ENCODE results near the gene MAGEL2.

The MAGEL2 gene

DNA sequence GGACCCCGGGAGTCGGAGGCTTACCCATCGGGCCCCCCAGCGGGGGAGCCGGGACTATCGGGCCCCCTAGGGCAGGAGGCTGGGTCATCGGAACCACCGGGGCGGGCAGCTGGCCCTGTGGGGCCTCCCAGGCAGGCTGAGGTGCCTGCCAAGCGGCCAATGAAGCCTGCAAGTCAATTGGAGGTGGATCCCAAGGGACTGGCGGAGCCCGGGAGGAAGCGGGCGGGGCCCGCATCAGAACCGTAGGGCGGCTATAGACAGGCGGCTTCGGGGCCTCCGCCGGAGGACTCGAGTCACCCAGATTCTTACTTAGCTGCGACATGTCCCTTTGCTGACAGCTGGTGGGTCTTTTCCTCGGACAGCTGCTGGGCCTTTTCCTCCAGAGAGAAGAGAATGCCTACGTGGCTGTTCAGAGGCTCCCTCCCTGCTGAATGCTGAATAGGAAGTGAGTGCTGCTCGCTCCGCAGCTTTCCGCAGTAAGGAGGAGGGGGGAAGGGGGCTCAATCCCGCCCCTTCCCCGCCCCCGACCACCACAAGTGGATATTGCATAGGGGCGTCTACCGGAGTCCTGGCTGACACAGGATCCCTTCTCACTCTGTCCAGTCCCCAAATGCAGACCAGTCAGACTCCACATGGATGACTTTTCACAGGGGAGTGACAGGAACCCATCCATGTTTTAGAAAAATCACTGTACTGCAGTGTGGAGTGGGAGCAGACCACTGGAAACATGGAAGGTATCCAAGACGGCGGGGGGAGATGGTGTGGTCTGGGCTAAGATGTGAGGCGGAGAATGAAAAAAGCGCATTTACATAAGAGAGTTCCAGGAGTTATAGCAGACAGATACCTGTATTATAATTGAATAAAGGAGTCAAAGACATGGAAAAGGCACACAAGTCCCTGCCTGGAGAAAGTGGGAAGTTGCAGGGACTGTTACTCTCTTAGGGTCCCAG lies at the start of gene MAGEL2:
TSS of gene MAGEL2 (minus strand) at position 447 of the 950 bp plus-strand sequence. CDS start at position 322, 125 bp downstream.
- no peak for DNase-seq

DNA sequence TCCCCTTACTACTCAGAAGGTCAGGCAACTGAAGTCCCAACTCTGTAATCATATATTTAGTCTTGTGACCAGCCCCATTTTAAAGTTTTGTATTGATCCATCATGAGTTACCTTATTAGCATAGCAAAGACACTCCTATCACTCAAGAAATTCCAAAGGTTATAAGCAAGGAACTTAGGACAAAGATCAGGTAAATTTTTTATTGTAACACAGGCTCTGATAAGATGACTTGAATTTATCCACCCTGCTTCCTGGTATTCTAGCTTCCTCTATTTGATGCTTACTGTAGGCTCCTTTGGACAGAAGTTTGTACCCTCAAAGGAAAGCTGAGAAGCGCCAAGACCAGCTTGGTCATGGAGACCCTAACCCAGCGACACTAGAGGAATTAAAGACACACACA lies 47.6 kb upstream of the MAGEL2 start:
- DNase-seq, result no peak

DNA sequence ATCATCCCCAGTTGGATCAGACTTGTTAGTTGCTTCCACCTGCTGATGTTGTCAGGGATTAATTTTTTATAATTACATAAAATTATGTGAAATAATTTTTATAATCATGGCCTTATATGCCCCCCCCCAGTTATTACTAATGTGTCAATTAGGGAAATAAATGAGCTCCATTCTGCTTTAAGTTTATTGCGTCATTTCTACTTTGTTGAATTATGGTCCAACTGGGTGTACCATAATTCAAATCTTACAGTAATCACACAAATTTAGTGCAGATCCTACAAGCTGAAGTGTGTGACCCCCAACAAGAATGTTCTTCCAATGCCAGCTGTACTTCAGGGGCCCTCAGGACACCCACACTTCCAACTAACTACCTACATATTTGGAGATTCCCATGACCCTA lies 46.9 kb upstream of the MAGEL2 start:
- no peak for DNase-seq

DNA sequence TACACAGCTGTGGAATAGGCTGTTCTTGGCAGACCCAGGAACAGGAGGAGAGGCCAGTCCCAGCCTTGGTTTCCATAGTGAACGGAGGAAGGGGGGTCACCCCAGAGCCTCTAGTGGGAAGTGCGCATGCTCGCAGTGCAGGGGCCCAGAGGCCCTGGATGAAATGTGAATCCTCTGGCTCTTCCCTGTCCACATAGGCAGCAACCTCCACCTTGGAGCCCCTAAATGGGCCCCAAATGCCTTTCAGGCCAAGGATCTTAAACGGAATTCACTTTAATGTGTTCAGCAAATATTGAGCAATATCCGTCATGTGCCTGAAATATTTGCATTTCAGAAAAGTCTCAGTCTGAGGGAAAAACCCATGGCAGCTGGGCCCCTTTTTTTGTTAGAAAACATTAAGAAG lies 42.8 kb upstream of the MAGEL2 start:
- DNase-seq, result no peak

DNA sequence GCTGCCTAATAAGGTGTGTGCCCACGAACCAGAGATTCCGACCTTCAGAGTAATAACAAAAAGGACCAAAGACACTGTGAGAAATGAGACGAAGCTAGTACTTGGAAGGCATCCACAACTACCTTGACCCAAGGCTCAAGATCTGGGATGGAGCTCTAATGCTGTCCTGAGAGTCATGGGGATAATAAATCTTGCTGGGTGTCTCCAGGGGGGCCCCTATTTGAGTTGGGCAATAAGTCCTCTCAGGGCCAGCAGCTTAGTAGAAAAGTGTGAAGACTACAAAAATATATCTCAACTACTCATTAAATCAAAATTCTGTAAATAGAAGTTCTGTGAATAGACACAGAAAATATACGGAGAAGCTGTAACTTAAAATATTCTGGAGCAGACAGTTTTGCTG lies 42.3 kb upstream of the MAGEL2 start:
- no peak for DNase-seq

DNA sequence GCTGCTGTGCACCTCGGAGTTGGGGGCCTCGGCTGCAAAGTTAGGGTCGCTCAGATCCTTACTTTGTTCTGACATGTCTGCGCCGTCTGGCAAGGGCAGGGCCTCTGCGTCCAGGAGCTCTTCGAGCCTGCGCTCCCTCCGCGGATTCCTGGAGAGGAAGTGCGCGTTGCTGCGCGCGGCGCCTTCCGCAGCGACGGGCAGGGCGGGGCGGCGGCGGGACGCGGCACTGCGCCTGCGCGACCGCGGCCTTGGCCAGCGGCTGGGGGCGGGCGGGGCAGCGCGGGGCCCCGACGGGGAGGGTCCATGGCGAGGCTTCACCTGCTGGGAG lies 39.4 kb upstream of the MAGEL2 start, which contains the start of gene NDN:
TSS of gene NDN (minus strand) at position 163 of the 328 bp plus-strand sequence. CDS start at position 75, 88 bp downstream.
- DNase-seq, result no peak

DNA sequence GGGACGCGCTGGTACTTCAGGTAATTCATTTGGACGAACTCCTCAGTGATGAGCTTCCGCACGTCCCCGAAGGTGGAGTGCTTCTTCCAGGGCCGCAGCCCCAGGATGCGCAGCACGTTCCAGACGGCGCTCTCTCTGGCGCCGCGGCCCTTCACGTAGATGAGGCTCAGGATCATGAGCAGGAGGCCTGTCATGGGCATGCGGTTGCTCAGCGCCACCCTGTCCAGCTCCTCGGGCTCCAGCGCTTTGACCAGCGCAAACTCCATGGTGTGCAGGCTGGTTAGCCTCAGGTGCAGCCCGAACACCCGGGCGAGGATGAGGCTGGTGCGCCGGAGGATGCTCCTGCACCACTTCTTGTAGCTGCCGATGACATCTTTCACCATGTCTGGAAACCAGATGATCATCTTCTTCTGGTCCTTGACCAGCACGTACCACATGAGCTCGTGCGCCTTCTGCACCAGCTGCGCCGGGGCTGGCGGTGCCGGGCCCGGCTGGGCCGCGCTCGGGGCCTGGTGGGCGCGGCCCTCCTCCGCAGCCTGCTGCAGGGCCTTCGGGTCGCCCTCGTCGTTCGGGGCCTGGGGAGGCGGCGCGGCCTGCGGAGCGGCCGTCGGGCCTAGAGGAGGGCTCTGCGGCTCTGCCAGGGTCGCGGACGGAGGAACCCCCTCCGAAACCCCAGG lies 38.9 kb upstream of the MAGEL2 start:
- DNase-seq, result no peak

DNA sequence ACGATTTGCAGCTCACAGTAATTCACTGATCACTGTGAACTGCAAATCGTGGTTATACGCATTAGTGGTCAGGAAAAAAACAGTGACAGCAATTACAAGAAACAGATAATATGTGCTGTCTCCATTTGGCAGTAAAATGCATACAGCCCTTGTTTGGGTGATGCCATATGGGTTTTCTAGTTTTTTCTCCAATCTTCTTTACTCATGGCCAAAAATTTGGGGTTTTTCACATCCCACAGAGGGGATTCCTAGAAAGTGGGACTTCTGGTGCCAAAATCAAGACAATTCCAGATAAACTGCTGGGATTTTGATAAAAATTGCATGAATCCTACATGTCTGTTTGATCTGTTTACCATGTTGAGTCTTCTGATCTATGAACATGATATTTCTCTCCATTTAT lies 23.8 kb upstream of the MAGEL2 start:
- no peak for DNase-seq

DNA sequence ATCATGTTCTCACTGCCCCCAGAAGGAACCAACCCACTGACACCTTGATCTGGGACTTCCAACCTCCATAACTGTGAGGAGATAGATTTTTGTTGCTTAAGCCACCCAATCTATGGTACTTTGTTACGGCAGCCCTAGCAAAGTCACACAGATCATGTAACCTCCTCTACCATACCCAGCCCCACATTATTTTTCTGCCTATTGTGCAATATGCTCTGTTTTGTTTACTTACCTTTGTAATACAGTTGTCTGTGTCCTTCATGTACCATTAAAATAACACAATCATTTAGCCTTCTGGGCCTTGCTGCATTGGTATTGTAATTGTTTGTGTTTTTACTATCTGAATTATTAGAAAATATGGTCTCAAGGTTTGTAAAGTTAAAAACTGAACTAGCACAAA lies 23.3 kb upstream of the MAGEL2 start:
- DNase-seq, result no peak

DNA sequence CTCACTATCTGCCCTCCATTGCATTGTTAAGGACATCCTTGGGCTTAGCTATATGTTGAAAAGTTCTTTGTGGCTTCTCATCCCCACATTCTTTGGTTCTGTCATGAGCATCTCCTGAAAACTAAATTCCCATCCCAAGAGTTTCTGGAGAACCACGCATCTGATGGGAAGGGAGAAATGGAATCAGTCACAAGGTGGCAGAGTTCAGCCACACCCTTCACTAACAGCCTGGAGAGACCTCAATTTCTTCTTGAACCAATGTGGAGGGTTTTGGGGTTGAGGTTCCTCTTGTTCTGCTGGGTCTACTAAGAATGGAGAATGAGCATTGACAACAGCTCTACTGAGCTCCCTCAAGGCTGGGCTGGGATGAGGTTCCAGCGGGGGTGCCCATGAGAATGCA lies 15.6 kb upstream of the MAGEL2 start:
- DNase-seq, result no peak

DNA sequence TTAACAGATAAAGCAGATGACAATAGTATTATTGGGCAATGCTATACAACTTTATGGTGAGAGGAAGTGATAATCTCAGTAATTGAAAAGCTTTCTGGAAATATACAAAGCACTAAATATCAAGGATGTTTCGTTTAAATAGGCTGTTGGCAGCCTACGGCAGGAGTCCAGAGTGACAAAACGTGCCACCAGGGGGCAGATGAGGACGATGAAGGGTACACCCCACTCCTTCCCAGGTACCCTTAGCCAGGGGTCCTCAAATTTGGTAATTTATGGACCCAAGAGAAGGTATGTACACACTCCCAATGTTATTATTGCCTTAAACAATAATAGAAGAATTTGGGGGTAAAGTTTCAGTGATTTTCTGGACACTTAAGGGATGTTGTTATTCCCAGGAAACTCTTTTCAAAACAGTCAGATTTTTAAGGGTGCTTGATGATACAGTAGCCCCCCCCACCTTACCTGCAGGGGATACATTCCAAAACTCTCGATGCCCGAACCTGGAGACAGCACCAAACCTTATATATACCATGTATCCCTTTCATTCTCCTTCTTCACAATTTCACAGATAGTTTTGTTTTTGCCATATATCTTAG lies 1.4 kb upstream of the MAGEL2 start:
- no peak for DNase-seq

DNA sequence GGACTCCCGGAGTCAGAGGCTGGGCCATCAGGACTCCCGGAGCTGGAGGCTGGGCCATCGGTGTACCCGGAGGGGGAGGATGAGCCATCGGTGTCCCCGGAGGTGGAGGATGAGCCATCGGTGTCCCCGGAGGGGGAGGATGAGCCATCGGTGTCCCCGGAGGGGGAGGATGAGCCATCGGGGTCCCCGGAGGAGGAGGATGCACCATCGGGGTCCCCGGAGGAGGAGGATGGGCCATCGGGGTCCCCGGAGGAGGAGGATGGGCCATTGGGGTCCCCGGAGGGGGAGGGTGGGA lies 719 bp downstream of the MAGEL2 start:
- no peak for DNase-seq

DNA sequence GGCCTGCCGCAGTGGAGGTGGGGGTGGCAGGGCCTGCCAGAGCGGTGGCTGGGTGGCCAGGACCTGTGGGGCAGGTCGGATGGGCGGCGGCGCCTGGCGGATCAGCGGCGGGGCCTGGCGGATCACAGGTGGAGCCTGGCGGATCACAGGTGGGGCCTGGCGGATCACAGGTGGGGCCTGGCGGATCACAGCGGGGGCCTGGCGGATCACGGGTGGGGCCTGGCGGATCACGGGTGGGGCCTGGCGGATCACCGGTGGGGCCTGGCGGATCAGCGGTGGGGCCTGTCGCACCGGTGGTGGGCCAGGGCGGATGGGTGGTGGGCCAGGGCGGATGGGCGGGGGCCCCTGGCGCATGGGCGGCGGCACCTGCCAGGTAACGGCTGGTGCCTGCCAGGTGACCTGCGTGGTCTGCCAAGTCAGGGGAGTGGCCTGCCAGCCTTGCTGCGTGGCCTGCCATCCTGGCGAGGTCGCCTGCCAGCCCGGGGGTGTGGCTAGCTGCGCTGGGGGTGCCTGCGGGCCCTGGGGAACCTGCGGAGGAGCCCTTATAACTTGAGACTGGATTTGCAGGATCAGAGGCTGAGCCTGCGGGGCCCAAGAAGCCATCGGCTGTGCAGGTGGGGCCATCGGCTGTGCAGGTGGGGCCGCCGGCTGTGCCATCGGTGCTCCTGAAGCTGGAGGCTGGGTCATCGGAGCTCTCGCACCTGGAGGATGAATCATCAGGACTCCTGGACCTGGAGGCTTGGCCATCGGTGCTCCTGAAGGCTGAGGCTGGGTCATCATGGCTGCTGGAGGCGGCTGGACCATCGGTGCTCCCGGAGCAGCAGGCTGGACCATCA lies 1.3 kb downstream of the MAGEL2 start:
- DNase-seq, result no peak

DNA sequence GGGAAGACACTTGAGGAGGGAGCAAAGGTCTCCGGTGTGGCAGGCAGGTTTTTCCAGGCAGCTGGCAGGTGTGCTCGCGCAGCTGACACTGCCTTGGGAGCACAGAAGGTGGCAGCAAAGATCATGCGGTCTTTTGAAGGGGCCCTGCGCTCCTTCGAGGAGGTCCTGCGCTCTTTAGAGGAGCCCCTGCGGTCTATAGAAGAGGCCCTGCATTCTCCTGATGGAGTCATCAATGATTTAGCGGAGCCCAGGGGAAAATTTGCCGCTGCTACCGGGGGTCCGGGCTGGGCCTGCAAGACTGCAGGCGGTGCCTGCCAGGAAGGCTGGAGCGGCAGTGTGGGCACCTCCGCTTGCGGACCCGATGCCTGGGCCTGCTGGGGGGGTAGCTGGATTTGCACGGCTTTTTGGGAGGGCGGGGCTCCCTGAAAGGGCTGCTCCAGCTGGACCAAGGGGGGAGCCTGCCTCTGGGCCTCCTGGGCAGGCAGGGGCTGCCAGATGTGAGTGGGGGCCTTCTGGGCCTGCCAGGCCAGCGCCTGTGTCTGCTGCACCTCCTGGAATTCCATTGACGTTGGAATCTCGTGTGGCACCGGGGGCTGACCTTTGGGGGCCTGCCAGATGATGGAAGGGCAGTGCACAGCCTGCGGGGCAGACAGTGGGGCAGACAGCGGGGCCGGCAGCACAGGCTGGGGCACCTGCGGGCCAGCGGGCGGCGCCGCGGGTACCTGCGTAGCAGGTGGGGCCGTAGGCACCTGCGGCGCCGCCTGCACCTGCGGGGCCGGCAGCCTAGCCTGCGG lies 2.1 kb downstream of the MAGEL2 start:
- no peak for DNase-seq

DNA sequence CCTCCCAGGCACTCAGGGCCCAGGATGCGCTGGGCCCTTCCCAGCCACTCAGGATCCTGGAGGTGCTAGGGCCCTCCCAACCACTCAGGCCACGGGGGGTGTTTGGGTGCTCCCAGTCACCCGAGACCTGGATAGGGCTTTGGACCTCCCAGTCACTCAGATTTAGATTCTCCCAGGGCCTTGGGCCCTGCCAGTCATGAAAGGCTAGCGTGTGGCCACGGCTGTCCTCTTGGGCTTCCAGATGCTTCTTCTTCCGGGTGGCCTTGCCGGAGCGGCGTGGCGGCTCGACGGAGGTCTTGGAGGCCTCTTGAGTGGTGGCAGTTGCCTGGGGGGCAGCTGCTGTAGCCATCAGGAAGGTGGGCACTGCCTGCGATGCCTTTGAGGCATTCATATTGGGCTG lies 2.8 kb downstream of the MAGEL2 start:
- DNase-seq, result no peak

DNA sequence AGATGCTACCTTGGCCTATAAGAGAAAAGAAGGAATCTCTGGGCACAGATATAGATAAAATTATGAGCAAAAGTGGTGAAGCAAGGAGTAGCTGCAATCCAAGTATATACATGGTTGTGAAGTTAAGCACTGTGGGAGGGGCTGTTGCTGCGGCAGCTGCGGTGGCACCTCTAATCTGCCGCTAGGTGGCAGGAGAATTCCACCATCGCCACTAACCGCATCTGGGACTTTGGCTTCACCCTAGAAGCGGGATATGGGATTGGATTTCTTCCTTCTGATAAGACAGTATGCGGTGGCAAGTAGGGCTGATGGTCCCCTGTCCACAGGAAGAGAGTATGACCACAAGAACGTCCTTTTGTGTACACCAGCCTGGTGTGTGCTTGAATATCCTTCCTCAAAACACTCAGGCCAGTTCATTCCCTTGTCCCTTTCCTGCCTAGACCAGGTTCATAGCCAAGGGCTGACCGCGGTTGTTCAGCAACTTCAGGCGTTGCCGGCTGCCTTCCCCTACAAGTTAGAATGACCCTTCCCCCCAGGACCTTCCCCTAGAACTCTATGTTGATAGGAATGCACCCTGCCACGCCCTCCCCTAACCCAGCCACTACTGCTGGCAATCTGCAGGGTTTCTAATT lies 5.1 kb downstream of the MAGEL2 start:
- peak; percentile 7 for DNase-seq

DNA sequence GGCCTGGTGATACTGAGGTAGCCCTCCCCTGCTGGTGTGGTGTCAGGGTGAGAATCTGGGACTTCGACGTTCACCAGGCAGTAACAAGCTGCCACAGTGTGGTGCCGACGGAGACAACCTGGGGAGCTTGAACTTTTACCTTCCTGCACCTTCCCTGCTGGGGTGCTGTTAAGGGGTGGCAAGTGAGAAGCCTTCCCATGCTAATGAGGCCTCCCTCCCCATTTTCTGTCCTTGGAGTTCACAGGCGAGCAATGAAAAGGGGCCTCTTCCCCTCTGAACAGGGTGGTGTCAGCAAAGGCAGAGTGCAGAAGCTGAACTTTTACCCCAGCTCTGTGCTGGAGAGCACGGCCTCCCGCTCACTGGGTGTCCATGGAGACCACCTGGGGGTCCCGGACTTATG lies 13.5 kb downstream of the MAGEL2 start:
- DNase-seq, result no peak

DNA sequence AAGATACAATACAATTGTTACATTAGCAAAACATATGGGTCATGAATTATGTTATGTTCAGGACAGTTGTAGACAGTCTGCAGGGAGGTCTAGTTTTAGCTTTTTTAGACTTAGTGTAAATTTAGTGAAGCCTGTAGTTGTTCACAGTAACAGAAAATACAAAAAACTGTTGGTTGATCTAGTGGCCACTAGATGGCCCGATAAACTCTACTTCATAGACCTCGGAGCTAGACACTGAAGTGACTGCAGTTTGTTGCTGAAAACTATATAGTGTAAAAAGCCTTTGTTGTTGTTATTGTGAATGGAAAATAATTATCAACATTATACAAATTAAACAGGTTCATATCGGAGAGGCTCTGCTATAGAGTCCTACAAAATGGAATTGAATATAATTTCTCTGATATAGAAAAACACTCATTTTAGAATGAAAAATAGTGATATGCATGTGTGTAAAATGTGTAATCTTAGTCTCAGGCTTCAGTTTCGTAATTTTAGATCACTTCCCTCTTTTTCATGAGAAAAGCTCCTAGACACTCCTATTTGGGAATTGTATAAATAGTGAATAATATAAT lies 18.3 kb downstream of the MAGEL2 start:
- DNase-seq, result no peak

DNA sequence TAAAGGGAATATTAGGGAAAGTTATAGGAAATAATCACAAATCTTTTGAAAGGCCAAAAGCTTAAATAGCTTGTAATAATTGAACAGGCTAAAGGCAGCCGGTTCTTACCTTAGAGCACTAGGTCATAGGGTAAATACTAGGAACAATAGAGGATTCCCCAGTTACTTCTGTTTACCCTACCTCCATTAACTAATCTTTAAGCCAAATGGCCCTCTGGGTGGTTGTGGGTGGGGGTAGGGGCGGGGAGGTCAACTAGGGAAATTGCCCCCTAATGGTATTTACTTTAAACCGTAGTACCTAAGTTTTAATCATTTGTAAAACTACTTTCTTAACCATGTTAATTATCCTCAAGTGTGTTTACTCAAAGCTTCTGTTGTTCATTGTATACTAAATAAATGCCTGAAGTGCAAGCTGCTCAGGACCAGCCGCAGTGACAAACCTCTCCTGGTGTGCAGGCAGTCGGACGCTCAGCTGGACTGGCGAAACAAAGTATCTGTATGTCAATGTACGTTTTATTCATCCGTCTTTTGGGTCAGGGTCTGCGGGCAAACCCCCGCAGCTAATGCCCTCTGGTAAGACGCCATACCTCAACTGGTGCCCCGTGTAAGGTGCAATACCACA lies 18.9 kb downstream of the MAGEL2 start:
- no peak for DNase-seq

DNA sequence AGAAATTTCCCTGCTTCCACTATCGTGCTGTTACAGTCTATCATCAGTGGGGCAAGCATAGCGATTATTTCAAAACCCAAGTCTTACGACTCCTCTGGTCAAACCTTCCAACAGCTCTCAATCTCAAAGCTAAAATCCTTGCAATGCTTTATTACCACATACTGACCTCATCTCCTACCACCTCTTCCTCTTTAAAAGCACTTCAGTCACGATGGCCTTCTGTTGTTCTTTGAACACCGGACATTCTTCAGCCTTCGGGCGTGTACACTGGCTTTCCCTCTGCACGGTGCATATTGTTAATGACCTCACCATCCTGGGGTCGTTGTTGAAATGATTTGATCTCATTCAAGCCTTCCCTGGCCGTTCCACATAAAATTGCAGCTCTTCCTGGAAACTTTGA lies 31.1 kb downstream of the MAGEL2 start:
- DNase-seq, result no peak

DNA sequence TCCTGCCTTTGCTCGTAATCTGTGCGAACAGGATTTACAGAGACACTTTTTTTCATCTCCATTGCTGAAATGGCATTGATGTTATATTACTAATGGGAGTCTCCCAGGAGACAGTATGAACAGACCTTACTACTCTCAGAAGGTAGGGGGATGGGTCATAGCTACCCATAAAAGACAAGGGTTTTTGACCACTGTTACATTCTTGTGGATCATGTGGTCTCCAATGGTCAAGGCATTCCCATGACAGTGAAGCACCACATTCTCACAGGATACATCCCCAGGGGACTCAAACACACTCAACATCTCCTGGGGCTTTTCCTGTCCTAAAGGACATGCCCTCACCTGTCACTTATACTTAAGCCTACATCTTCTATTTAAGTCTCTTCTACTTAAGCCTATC lies 41.4 kb downstream of the MAGEL2 start:
- no peak for DNase-seq

Measured in activated T-cell treated with anti-CD3 and anti-CD28 coated beads for 4 hours (primary cell).